D341Med (cell line): ENCODE data around the gene PKN1.
A peak's percentile ranks its signal among the peaks of the same experiment; 100 is the strongest.
"Not testable (repeated sequence)": the region's sequence is repeated elsewhere in the genome, so short reads cannot be mapped to it uniquely, and the experiment has no call there.

Experiments
- DNase-seq: peaks from one replicate; pipeline ENCODE4 v3.0.0; 2012; ENCODE audit warnings: low spot score

PKN1 gene

GRCh38 chr19:14430712-14431111 lies 2.4 kb upstream of the PKN1 start:
- DNase-seq, result no peak

- peak; percentile 62 for DNase-seq
Observed at GRCh38 chr19:14433554-14434501, 722 bp downstream of the PKN1 start.

GRCh38 chr19:14434543-14435319 lies 1.6 kb downstream of the PKN1 start:
- peak; percentile 34 for DNase-seq

- no peak for DNase-seq
Observed at GRCh38 chr19:14435320-14436050, 2.4 kb downstream of the PKN1 start.

GRCh38 chr19:14437578-14438140 lies 4.6 kb downstream of the PKN1 start:
- peak; percentile 9 for DNase-seq

GRCh38 chr19:14439014-14439413 lies 5.9 kb downstream of the PKN1 start:
- no peak for DNase-seq

- peak; percentile 21 for DNase-seq
Observed at GRCh38 chr19:14440049-14440448, 6.9 kb downstream of the PKN1 start.

GRCh38 chr19:14441041-14441938 lies 8.2 kb downstream of the PKN1 start:
- DNase-seq, result peak; percentile 22

GRCh38 chr19:14442891-14443631 lies 10.0 kb downstream of the PKN1 start:
- peak; percentile 21 for DNase-seq

- no peak for DNase-seq
Observed at GRCh38 chr19:14443632-14444216, 10.6 kb downstream of the PKN1 start.

- peak; percentile 5 for DNase-seq
Observed at GRCh38 chr19:14446336-14447036, 13.4 kb downstream of the PKN1 start.

GRCh38 chr19:14449321-14449720 lies 16.2 kb downstream of the PKN1 start:
- no peak for DNase-seq

GRCh38 chr19:14450168-14450874 lies 17.2 kb downstream of the PKN1 start:
- DNase-seq, result peak; percentile 83

- no peak for DNase-seq
Observed at GRCh38 chr19:14450876-14451275, 17.8 kb downstream of the PKN1 start.

GRCh38 chr19:14452303-14452702 lies 19.2 kb downstream of the PKN1 start:
- DNase-seq, result not testable (repeated sequence)

- DNase-seq, result peak; percentile 6
Observed at GRCh38 chr19:14459703-14460102, 26.6 kb downstream of the PKN1 start.

- no peak for DNase-seq
Observed at GRCh38 chr19:14460935-14461334, 27.8 kb downstream of the PKN1 start.

- DNase-seq, result not testable (repeated sequence)
Observed at GRCh38 chr19:14462401-14462800, 29.3 kb downstream of the PKN1 start.
